ENCODE data around the gene CRYBA1.

CRYBA1 gene

DNA sequence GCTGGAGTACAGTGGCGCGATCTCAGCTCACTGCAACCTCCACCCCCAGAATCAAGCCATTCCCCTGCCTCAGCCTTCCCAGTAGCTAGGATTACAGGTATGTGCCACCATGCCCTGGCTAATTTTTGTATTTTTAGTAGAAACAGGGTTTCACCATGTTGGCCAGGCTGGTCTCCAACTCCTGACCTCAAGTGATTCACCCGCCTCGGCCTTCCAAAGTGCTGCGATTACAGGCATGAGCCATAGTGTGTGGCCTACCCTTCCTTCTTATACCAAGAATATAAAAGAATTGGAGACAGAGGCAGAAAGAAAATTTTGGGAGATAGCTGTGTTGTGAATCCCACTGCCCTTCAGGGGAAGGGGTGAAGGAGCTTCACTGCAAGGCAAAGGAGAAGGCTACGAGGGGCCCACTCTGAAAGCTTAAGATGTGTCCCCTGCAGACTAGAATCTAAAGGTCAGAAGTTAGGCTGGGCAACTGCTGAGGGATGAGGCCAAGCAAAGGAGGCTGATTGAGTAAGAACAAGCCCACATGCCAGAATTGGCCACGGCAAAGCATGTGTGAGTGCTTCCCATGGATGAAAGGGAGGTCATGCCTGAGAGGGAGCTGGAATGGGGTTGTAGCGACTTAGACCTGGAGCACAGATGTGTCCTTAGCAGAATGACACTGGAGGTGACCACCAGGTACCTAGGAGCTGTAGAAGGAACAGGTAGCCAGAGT, 8.4 kb upstream of the CRYBA1 start:
- DNase-seq (ENCODE audit: extremely low read depth, low read depth): no peak
- TF ChIP-seq, protein P1, sequence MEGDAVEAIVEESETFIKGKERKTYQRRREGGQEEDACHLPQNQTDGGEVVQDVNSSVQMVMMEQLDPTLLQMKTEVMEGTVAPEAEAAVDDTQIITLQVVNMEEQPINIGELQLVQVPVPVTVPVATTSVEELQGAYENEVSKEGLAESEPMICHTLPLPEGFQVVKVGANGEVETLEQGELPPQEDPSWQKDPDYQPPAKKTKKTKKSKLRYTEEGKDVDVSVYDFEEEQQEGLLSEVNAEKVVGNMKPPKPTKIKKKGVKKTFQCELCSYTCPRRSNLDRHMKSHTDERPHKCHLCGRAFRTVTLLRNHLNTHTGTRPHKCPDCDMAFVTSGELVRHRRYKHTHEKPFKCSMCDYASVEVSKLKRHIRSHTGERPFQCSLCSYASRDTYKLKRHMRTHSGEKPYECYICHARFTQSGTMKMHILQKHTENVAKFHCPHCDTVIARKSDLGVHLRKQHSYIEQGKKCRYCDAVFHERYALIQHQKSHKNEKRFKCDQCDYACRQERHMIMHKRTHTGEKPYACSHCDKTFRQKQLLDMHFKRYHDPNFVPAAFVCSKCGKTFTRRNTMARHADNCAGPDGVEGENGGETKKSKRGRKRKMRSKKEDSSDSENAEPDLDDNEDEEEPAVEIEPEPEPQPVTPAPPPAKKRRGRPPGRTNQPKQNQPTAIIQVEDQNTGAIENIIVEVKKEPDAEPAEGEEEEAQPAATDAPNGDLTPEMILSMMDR (IDR thresholded peaks at IDR 0.05; ENCODE audit: low read depth, low read length): no peak

DNA sequence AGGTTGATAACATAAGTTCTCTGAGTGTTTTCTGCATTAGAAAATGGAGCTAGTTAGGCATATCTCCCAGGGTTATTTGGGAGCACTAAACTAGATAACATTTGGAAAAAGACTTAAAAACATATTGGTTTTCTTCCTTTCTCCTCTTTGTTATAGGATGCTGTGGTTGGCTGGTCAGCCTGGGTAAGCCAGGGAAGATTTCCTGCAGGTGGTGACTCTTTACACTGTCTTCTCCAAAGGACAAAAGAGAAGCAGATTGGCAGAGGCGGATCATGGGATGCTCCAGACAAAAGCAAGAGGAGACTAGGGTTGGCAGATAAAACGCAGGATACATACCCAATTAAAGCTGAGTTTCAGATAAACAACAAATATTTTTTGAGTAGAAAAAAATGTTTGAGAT, 6.2 kb upstream of the CRYBA1 start:
- DNase-seq (ENCODE audit: extremely low read depth, low read depth): no peak

DNA sequence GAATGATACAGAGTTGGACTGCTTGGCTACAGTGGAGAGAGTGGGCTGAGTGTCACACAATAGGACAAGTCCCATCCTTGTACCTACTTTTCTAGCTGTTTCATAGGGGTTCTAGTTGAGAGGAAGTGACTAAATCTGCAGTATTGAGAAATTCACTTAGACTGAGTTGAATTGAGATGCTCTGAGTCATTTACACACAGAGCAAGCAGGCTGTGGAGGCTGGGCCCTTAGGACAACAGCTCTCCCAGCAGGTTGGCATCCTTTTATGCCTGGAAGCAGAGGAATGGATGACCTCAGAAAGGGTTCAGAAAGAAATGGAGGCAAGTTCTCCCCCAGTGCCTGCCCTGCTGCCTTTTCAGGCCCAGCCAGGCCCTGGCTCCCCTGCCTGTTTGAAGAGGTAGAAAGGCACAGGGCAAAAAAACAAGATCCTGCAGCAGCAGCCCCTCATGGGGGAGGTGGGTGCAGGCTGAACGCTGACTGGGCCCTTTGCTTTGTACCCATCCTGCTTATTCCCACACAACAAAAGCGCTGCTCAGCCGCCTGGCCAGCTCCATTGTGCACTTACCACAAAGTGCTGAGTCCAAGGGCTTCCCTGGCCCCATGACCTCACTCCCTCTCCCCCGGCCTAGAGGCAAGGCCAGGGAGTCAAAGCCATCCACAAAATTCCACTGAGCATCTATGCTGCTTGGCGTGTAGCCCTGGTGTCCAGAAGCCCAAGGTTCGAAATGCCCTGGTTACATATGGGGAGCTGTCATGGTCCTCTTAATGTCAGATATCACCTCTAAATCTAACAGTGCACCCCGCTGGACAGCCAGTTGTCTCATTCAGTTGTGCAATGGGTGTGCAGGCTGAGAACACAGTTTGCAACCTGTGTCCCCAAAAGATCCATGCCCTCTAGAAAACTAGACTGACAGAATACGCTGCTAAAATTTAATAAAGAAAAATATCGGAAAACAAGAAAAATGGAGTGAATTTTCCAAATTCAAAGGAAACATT, 5.4 kb upstream of the CRYBA1 start:
- peak; percentile 81 for DNase-seq (ENCODE audit: extremely low read depth, low read depth)

More for the DNA sequence above, 6.2 kb upstream of the CRYBA1 start:
- TF ChIP-seq, protein P1 (IDR thresholded peaks at IDR 0.05; ENCODE audit: low read depth, low read length): no peak

DNA sequence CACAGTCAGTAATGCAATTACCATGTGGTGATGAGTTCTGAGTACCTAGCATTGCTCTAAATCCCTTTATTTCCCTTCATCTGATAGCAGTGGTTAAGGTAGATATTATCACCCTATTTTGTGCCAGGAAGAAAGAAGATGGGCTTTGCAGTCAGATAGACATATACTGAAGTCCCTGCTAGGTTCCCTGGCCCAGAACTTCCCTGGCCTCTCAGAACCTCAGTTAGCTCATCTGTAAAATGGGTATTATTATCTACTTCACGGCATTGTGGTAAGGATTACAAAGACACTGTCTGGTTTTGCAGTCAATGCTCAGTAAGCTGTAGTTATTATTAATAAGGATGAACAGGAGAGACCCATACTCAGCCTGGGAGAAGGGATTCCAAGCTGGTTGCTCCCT, 4.6 kb upstream of the CRYBA1 start:
- TF ChIP-seq, protein P1 (IDR thresholded peaks at IDR 0.05; ENCODE audit: low read depth, low read length): no peak
- no peak for DNase-seq (ENCODE audit: extremely low read depth, low read depth)

More for the DNA sequence above, 5.4 kb upstream of the CRYBA1 start:
- TF ChIP-seq, protein P1 (IDR thresholded peaks at IDR 0.05; ENCODE audit: low read depth, low read length): peak; percentile 14

DNA sequence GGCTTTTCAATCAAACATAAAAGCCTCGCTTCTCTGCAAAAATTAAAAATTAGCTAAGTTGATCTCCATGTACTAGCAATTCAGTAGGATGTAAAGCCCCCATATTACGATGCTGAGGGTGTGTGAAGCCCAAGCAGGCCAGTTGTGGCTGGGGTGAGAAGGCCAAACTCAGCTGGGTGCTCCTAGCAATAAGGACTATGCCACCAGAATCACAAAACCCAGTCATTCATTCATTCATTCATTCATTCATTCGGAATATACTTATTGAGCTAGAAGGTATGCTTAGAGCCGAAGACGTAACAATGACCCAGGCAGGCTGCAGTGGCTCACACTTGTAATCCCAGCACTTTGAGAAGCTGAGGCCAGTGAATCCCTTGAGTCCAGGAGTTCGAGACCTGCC, 3.9 kb upstream of the CRYBA1 start:
- DNase-seq (ENCODE audit: extremely low read depth, low read depth): no peak
- TF ChIP-seq, protein P1 (IDR thresholded peaks at IDR 0.05; ENCODE audit: low read depth, low read length): no peak

DNA sequence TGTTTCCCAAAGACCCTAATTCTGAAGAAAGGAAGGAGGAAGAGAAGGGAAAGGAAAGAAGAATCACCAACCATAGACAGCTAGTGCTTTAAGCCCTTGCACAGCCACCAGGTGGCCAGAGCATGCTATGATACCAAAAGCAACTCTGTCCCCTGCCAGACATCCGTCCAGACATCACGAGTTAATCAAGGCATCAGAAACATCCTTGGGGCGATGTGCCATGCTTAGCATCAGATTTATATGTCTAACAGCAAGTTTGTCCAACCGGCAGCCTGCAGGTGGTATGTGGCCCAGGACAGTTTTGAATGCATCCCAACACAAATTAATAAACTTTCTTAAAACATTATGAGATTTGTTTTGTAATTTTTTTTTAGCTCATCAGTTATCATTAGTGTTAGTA, 2.9 kb upstream of the CRYBA1 start:
- no peak for DNase-seq (ENCODE audit: extremely low read depth, low read depth)
- TF ChIP-seq, protein P1 (IDR thresholded peaks at IDR 0.05; ENCODE audit: low read depth, low read length): peak; percentile 54

DNA sequence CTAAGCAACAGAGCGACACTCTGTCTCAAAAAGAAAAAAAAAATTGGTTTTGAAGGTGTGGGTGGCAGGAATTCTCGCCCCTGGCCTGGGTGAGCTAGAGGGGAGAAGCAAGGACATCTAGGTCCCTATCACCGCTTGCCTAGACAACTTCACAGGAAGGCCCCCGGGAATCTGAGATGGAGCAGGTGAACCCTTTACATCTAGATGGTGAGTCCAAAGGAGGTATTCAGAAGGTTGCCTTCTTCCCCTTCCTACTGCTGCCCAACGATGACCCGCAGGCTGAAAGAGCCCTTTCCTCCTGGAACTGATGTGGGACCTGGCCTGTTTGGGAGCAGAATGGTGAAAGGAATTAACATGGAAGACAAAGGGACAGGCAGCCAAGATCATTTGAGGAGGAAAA, 1.3 kb upstream of the CRYBA1 start:
- DNase-seq (ENCODE audit: extremely low read depth, low read depth): no peak
- TF ChIP-seq, protein P1 (IDR thresholded peaks at IDR 0.05; ENCODE audit: low read depth, low read length): no peak
